DMS153 treated with DMSO at 0.1 percent for 48 hours (cell line): ENCODE data around the gene PPP1R1C.

Experiments used
- DNase-seq: peaks from one replicate; lab custom pipeline; 2025; ENCODE audit not compliant: unreplicated experiment; lab: John Stamatoyannopoulos, UW

Gene PPP1R1C

DNA sequence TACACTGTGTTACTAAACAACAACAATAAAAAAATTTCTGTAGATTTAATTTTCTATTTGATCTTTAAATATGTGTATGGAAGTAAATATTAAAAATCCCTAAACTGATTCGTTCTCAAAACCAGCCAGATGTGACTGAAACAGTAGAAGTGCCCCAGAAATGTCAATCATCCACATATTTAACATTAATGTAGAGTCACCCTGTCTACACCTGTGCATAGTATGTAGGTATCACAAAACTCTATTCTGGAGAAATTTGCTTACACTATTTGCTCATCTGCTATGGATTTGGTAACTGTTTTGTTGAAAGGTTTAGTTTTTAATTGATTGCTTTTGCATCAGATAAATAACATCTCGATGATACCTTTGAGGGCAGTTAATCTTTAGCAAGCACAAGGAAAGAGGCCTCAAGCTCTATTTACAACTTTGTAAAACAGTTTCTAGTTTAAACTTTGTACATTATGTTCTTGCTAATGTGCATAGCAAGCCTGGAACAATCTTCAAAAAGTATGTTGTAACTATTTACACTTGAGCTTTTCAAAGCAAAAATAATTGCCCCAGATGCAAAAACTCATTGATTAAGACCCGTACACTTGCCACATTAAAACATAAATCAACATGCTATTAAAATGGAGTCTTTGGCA, 76.8 kb downstream of the PPP1R1C start:
- no peak for DNase-seq

GRCh38 chr2:182064019-182064778, 78.5 kb downstream of the PPP1R1C start:
- peak; percentile 17 for DNase-seq

DNA sequence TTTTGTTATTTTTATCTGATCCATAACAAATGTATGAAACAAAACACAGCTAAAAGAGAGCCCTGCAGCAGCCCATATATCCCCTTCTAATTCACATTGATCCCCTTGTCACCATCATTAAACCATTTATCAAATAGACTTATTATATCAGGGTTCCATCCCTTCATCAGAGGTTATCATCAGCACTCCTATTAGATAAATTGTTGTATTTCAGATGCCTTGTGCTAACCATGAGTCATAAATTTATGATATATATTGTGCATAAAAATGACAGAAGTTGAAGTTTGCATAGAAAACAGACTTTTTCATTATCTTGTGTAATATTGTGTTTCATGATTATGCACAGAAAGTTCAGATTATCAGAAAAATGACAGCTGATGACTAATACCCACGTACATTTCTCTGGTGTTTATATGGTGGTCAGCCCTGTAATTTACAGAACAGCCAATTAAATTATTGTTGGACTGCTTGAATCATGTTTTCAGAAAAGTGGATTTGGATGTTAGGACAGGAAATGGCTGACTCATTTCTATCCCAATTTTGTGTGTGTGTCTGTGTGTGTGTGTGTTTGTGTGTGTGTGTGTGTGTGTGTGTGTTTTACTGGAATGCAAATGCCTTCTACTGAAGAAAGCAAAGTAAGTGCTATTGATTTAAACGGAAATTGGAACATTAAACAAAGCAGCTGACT, 80.9 kb downstream of the PPP1R1C start:
- DNase-seq: no peak

DNA sequence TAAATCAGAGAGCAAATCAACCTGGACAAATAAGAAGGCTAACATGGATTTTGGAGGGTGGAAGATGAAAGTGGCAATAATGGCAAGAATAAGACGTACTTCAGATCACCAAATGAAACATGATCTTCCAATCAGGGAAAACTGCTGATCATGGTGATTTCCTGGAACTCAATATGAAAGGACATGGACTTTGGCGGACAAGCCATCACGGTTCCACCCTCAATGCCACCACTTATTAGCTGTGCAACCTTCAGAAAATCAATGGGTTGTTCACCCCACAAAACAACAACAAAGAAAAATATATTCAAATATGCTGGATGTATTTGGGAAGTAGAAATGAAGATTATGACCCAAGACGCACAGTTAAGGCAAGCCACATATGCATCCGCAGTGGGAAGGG, 81.7 kb downstream of the PPP1R1C start:
- DNase-seq: no peak

DNA sequence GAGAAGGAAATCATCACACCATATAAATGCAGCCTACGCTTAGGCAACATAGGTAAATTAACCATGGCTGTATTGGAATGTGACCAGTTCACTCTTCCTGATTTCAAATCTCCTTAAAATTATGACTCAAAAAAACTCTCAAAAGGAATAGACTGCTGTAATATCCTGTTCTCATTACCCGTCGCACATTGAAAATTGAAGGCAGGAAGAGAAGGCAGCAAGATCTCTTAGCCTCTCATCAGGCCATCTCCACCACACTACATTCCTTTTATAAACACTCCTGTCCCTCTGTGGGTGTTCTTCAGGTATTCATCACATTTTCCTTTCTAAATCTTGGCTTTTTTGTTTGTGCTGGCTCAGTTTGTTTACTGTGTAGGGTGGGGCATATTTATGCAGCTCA, 83.2 kb downstream of the PPP1R1C start:
- DNase-seq: no peak

GRCh38 chr2:182069416-182069815, 83.8 kb downstream of the PPP1R1C start:
- no peak for DNase-seq

DNA sequence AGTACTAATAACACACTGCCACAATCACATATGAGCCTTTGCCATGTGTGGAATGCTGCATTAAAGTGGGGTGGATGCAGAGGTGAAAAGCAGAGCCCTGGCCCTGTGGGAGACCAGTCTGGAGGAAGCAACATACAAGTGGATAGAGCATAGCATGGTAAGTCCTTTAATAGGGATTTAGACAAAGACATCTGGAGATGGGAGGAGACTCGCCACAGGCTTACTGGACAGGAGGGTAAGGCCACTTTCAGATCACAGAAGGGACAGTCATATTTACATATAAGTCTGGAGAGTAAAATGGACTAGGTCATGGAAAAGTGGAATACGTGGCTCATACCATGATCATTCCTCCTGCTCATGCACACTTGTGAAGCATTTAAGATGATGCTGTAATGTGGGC, 84.3 kb downstream of the PPP1R1C start:
- DNase-seq: no peak

- DNase-seq: no peak
Measured at GRCh38 chr2:182070736-182071135, 85.1 kb downstream of the PPP1R1C start.

GRCh38 chr2:182072861-182073260, 87.2 kb downstream of the PPP1R1C start:
- no peak for DNase-seq

GRCh38 chr2:182073613-182074012, 88.0 kb downstream of the PPP1R1C start:
- no peak for DNase-seq

DNA sequence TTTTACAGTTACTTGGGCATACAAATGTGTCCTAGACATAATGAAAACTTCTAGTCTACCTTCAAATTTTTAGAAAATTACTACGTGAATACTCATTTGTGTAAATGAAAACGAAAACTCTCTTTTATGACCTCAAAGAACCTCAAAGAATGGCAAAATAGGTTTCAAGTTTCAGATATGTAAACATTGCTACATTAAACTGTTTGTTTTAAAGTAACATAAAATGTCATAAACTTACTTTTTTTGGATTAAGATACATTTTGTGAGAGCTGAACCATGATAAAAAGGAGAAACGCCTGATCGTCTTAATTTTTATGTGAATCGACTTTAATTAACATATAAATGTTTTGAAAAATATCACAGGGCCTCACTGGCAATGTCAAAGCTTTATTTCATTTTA, 91.4 kb downstream of the PPP1R1C start:
- DNase-seq: no peak

- peak; percentile 87 for DNase-seq
Measured at GRCh38 chr2:182077448-182078142, 91.9 kb downstream of the PPP1R1C start.

- peak; percentile 84 for DNase-seq
Measured at GRCh38 chr2:182078988-182079602, 93.4 kb downstream of the PPP1R1C start.

GRCh38 chr2:182080493-182080892, 94.8 kb downstream of the PPP1R1C start:
- DNase-seq: no peak

- DNase-seq: peak; percentile 21
Measured at GRCh38 chr2:182081602-182082260, 96.1 kb downstream of the PPP1R1C start.

DNA sequence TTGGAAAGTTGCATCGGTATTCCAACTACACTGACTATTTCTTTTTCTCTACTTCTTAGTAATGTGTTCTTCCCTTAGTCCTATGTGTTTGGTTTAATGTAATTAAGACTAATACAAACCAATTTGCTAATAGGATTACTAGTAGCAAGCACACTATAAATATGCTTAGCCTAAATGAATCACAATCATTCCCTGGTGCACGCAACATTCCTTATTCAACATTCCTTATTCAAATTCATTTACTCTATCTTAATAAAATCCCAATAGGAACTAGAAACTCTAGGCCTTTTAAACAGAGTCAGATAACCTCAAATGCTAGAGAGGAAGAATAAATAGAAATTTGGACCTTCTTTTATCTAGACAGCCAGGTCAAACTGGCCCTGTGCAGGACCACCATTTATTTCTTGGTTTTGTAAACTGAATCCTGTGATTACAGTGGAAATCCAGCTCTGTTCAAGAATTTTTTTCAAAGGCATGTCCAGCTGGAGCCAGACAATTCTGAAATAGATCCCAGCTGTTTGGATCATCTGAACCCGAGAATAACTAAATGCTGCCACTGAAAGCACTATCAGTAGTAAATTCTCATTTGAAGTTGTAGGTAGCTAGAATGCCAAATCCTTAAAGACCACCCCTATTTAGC, 103.1 kb downstream of the PPP1R1C start:
- no peak for DNase-seq

- no peak for DNase-seq
Measured at GRCh38 chr2:182090486-182090885, 104.8 kb downstream of the PPP1R1C start.

DNA sequence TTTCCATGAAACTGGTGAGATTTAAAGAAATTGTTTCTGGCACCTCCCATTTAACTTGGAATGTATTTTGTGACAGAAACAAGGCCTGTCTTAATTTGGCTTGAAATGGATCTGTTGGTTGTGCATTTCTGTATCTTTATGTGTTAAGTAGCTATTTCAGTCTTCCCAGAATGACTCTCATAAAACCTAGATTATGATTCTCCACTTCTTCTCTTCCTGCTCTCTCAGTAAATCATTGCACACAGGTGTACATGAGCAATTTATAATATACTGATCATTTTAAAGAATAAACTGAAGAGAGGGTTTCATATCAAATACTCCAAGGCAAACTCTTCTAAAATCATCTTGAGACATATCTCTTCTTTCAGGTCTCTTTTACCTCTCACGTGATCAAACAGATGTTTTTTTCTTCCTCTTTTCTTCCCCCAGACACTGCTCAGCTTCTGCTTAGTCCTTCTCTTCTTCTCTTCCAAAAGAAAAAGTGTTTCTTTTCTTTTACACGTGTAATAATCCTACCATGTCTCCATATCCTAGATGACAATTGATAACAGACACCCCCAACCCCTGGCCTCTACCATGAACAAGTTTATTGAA, 112.0 kb downstream of the PPP1R1C start:
- DNase-seq: no peak

- DNase-seq: no peak
Measured at GRCh38 chr2:182098648-182099047, 113.0 kb downstream of the PPP1R1C start.

GRCh38 chr2:182101263-182101662, 115.6 kb downstream of the PPP1R1C start:
- no peak for DNase-seq
